G401.6 (cell line): ENCODE results near the gene PRKAG2.

ENCODE experiments used
- FAIRE-seq: peaks from 2 replicates; lab custom pipeline; 2012; peaks lifted over from hg19 to GRCh38; lab: Jason Lieb, UNC

The PRKAG2 gene

GRCh38 chr7:151817315-151817690, 59.6 kb downstream of the PRKAG2 start:
- no peak for FAIRE-seq

- no peak for FAIRE-seq
Measured at GRCh38 chr7:151816562-151817314, 60.2 kb downstream of the PRKAG2 start.

- FAIRE-seq = no peak
Measured at GRCh38 chr7:151815419-151815818, 61.5 kb downstream of the PRKAG2 start.

- no peak for FAIRE-seq
Measured at GRCh38 chr7:151814400-151815009, 62.4 kb downstream of the PRKAG2 start.

- no peak for FAIRE-seq
Measured at GRCh38 chr7:151813997-151814396, 62.9 kb downstream of the PRKAG2 start.

GRCh38 chr7:151813445-151813844, 63.5 kb downstream of the PRKAG2 start:
- no peak for FAIRE-seq

- no peak for FAIRE-seq
Measured at GRCh38 chr7:151812967-151813366, 63.9 kb downstream of the PRKAG2 start.

- FAIRE-seq = no peak
Measured at GRCh38 chr7:151810441-151811232, 66.3 kb downstream of the PRKAG2 start.

GRCh38 chr7:151809864-151810170, 67.1 kb downstream of the PRKAG2 start:
- no peak for FAIRE-seq

GRCh38 chr7:151809146-151809863, 67.6 kb downstream of the PRKAG2 start:
- no peak for FAIRE-seq

- no peak for FAIRE-seq
Measured at GRCh38 chr7:151808400-151809145, 68.3 kb downstream of the PRKAG2 start.

- FAIRE-seq = no peak
Measured at GRCh38 chr7:151807846-151808245, 69.1 kb downstream of the PRKAG2 start.

- no peak for FAIRE-seq
Measured at GRCh38 chr7:151806952-151807775, 69.8 kb downstream of the PRKAG2 start.

- no peak for FAIRE-seq
Measured at GRCh38 chr7:151806204-151806603, 70.7 kb downstream of the PRKAG2 start.

- no peak for FAIRE-seq
Measured at GRCh38 chr7:151805191-151805590, 71.7 kb downstream of the PRKAG2 start.

- FAIRE-seq = no peak
Measured at GRCh38 chr7:151804756-151805155, 72.2 kb downstream of the PRKAG2 start.

- no peak for FAIRE-seq
Measured at GRCh38 chr7:151803841-151804240, 73.1 kb downstream of the PRKAG2 start.

GRCh38 chr7:151802469-151802846, 74.5 kb downstream of the PRKAG2 start:
- no peak for FAIRE-seq

- FAIRE-seq = no peak
Measured at GRCh38 chr7:151801782-151802468, 75.0 kb downstream of the PRKAG2 start.

GRCh38 chr7:151801291-151801690, 75.6 kb downstream of the PRKAG2 start:
- FAIRE-seq = no peak

- no peak for FAIRE-seq
Measured at GRCh38 chr7:151800861-151801260, 76.1 kb downstream of the PRKAG2 start.
